H9 (cell line): ENCODE measurements around the gene EXOC6. TPM values are rescaled to one million over a fixed set of nuclear protein-coding genes. Genes with fewer than 3 reads are reported as not detected.

ENCODE experiments used
- DNase-seq: peaks from one replicate; pipeline ENCODE4 v3.0.0-alpha.2; 2017
- H2AFZ ChIP-seq: one replicate; pipeline ENCODE4 v1.6.1; 2013; ENCODE audit warnings: mild to moderate bottlenecking, low read length, control low read depth, moderate library complexity
- H2AK5ac ChIP-seq: 2 replicates; pipeline ENCODE4 v1.6.1; 2013; ENCODE audit warnings: low read length, control low read depth, mixed read lengths; ENCODE audit not compliant: insufficient read length
- H2BK120ac ChIP-seq: one replicate; pipeline ENCODE4 v1.6.1; 2013; ENCODE audit warnings: low read depth, mild to moderate bottlenecking, low read length, control low read depth, inconsistent platforms; ENCODE audit not compliant: poor library complexity, severe bottlenecking
- H2BK12ac ChIP-seq: 2 replicates; pipeline ENCODE4 v1.6.1; 2013; ENCODE audit warnings: low read length, control low read depth, mixed read lengths, low read depth; ENCODE audit not compliant: insufficient read length
- H2BK15ac ChIP-seq: 2 replicates; pipeline ENCODE4 v1.6.1; 2013; ENCODE audit warnings: low read depth, low read length, control low read depth
- H2BK20ac ChIP-seq: one replicate; pipeline ENCODE4 v1.6.1; 2013; ENCODE audit warnings: low read depth, mild to moderate bottlenecking, low read length, control low read depth, inconsistent platforms; ENCODE audit not compliant: poor library complexity, severe bottlenecking
- H2BK5ac ChIP-seq: 2 replicates; pipeline ENCODE4 v1.6.1; 2013; ENCODE audit warnings: low read length, control low read depth, mixed read lengths; ENCODE audit not compliant: insufficient read length
- H3K14ac ChIP-seq: 2 replicates; pipeline ENCODE4 v1.6.1; 2013; ENCODE audit warnings: low read length, control low read depth; ENCODE audit not compliant: insufficient read depth
- H3K18ac ChIP-seq: 2 replicates; pipeline ENCODE4 v1.6.1; 2013; ENCODE audit warnings: low read depth, mild to moderate bottlenecking, mixed read lengths, low read length, control low read depth; ENCODE audit not compliant: insufficient read length
- H3K23ac ChIP-seq: 2 replicates; pipeline ENCODE4 v1.6.1; 2013; ENCODE audit warnings: low read length, control low read depth, mixed read lengths, low read depth; ENCODE audit not compliant: insufficient read length
- H3K23me2 ChIP-seq: 2 replicates; pipeline ENCODE4 v1.6.1; 2013; ENCODE audit warnings: low read depth, mild to moderate bottlenecking, mixed read lengths, low read length, control low read depth; ENCODE audit not compliant: insufficient read length, poor library complexity, severe bottlenecking
- H3K27ac ChIP-seq: 2 replicates; pipeline ENCODE4 v1.5.1; 2013; ENCODE audit warnings: low read length, control low read depth, mixed read lengths, low read depth; ENCODE audit not compliant: insufficient read length
- H3K27me3 ChIP-seq: 2 replicates; pipeline ENCODE4 v1.6.1; 2013; ENCODE audit warnings: low read length, control low read depth, inconsistent platforms; ENCODE audit not compliant: insufficient read depth
- H3K4ac ChIP-seq: 2 replicates; pipeline ENCODE4 v1.6.1; 2013; ENCODE audit warnings: low read depth, mild to moderate bottlenecking, control low read depth, inconsistent platforms, low read length, moderate library complexity
- H3K4me1 ChIP-seq: 2 replicates; pipeline ENCODE4 v1.6.1; 2013; ENCODE audit warnings: low read length, control low read depth, inconsistent platforms; ENCODE audit not compliant: insufficient read depth
- H3K4me2 ChIP-seq: 2 replicates; pipeline ENCODE4 v1.6.1; 2013; ENCODE audit warnings: low read length, control low read depth, mixed read lengths; ENCODE audit not compliant: insufficient read length, insufficient read depth
- H3K56ac ChIP-seq: 2 replicates; pipeline ENCODE4 v1.6.1; 2013; ENCODE audit warnings: low read depth, mild to moderate bottlenecking, mixed read lengths, low read length, control low read depth; ENCODE audit not compliant: insufficient read length
- H3K79me1 ChIP-seq: 2 replicates; pipeline ENCODE4 v1.6.1; 2013; ENCODE audit warnings: low read depth, mild to moderate bottlenecking, moderate library complexity, low read length, control low read depth, inconsistent platforms; ENCODE audit not compliant: insufficient read depth, poor library complexity, severe bottlenecking
- H3K79me2 ChIP-seq: 2 replicates; pipeline ENCODE4 v1.6.1; 2013; ENCODE audit warnings: low read length, control low read depth, inconsistent platforms; ENCODE audit not compliant: insufficient read depth
- H3K9ac ChIP-seq: 2 replicates; pipeline ENCODE4 v1.6.1; 2013; ENCODE audit warnings: low read length, control low read depth, mixed read lengths; ENCODE audit not compliant: insufficient read length; ENCODE audit errors: extremely low read depth
- H3K9me3 ChIP-seq: one replicate; pipeline ENCODE4 v1.6.1; 2013; ENCODE audit warnings: low read depth, low read length, inconsistent platforms; ENCODE audit not compliant: control insufficient read depth
- H3T11ph ChIP-seq: one replicate; pipeline ENCODE4 v1.6.1; 2013; ENCODE audit warnings: mild to moderate bottlenecking, low read length, control low read depth, inconsistent platforms
- H4K20me1 ChIP-seq: one replicate; pipeline ENCODE4 v1.6.1; 2013; ENCODE audit not compliant: control insufficient read depth, insufficient read length, insufficient read depth
- H4K5ac ChIP-seq: 2 replicates; pipeline ENCODE4 v1.6.1; 2013; ENCODE audit warnings: low read depth, mild to moderate bottlenecking, mixed read lengths, low read length, control low read depth; ENCODE audit not compliant: insufficient read length
- H4K8ac ChIP-seq: replicated peaks from 2 replicates; pipeline ENCODE4 v1.6.1; 2013; ENCODE audit warnings: low read length, control low read depth, mixed read lengths, low read depth; ENCODE audit not compliant: insufficient read length
- H4K91ac ChIP-seq: 2 replicates; pipeline ENCODE4 v1.6.1; 2013; ENCODE audit warnings: low read depth, mild to moderate bottlenecking, moderate library complexity, mixed read lengths, low read length, control low read depth; ENCODE audit not compliant: insufficient read length
- H3K27ac Mint-ChIP-seq, 3 experiments: 2 replicates in 2 of 3; 3 replicates in 1 of 3; pipeline ENCODE4 v1.8.0; 2020 to 2021; ENCODE audit warnings: mixed read lengths in 3 of 3, mild to moderate bottlenecking in 1 of 3, moderate library complexity in 1 of 3
- H3K27me3 Mint-ChIP-seq: 2 replicates; pipeline ENCODE4 v1.8.0; 2021; ENCODE audit warnings: low read depth, mild to moderate bottlenecking, moderate library complexity, mixed read lengths
- H3K36me3 Mint-ChIP-seq, 3 experiments: 2 replicates in 2 of 3; 3 replicates in 1 of 3; pipeline ENCODE4 v1.8.0; 2020 to 2021; ENCODE audit warnings: low read depth in 3 of 3, mixed read lengths in 3 of 3; ENCODE audit not compliant: insufficient read depth in 1 of 3
- H3K4me1 Mint-ChIP-seq, 2 experiments: 2 replicates each; pipeline ENCODE4 v1.8.0; 2020; ENCODE audit warnings: mixed read lengths in 2 of 2
- H3K4me3 Mint-ChIP-seq, 2 experiments: 2 replicates in 1 of 2; 3 replicates in 1 of 2; pipeline ENCODE4 v1.8.0; 2020 to 2021; ENCODE audit warnings: mild to moderate bottlenecking in 2 of 2, mixed read lengths in 2 of 2, moderate library complexity in 1 of 2
- H3K9me3 Mint-ChIP-seq, 2 experiments: 2 replicates in 1 of 2; 3 replicates in 1 of 2; pipeline ENCODE4 v1.8.0; 2020; ENCODE audit warnings: mild to moderate bottlenecking in 2 of 2, mixed read lengths in 2 of 2, moderate library complexity in 1 of 2
- CTCF ChIP-seq: fragments of 200-600 bp; sonication (generic); conservative IDR thresholded peaks from 3 replicates; pipeline ENCODE4 v1.8.0; 2021; ENCODE audit warnings: antibody characterized with exemption, mild to moderate bottlenecking
- WGBS: extraction: QIAGEN DNeasy Blood & Tissue Kit; methylation state at CpG from one replicate; pipeline ENCODE4 v1.1.7; 2013; ENCODE audit warnings: missing lambda C conversion rate, low lambda C conversion rate, mixed read lengths; ENCODE audit not compliant: insufficient read length; ENCODE audit errors: extremely low coverage; 5-methylcytosine and 5-hydroxymethylcytosine counted together
- total RNA-seq: library from RNA; stranded (reverse); gene quantifications from 2 replicates; pipeline ENCODE4 v1.2.1, GENCODE V29; 2021

The EXOC6 gene
- total RNA-seq, 1 experiment from 2014 or later, result 9.0 TPM

- H3K18ac ChIP-seq, result no peak overlapping the region
- no peak overlapping the region for H2BK20ac ChIP-seq
- H3K27ac ChIP-seq, result no peak overlapping the region
- no peak overlapping the region for H2BK5ac ChIP-seq
- WGBS, result no CpG with 5 or more reads among the region's 2 CpGs
- peaks cover 0 to 2% of the 10 kb centered on the region in 2 experiments; a peak in 1 of 4 replicates for H3K4me1 Mint-ChIP-seq
- H2BK15ac ChIP-seq, result no peak overlapping the region
- no peak for TF ChIP-seq CTCF
- no peak overlapping the region for H3K27ac Mint-ChIP-seq
- H4K20me1 ChIP-seq, result no peaks in the 10 kb centered on the region
- no peak overlapping the region for H3K4me2 ChIP-seq
- H4K5ac ChIP-seq, result no peak overlapping the region
- no peak overlapping the region for H3K23ac ChIP-seq
- H3K9me3 Mint-ChIP-seq, result peaks cover under 1 to 3% of the 10 kb centered on the region in 2 experiments; a peak in 3 of 5 replicates
- H3K79me1 ChIP-seq, result no peaks in the 10 kb centered on the region
- no peak overlapping the region for H3K56ac ChIP-seq
- no peak for DNase-seq
- no peaks in the 10 kb centered on the region for H3K9me3 ChIP-seq
- no peaks in the 10 kb centered on the region for H3K79me2 ChIP-seq
- no peak overlapping the region for H3T11ph ChIP-seq
- H3K27me3 ChIP-seq, result no peaks in the 10 kb centered on the region
- no peak overlapping the region for H2AK5ac ChIP-seq
- no peak overlapping the region for H3K4me3 Mint-ChIP-seq
- no peak overlapping the region for H3K4ac ChIP-seq
- H2AFZ ChIP-seq, result no peak overlapping the region
- no peak overlapping the region for H4K91ac ChIP-seq
- H3K27me3 Mint-ChIP-seq, result no peaks in the 10 kb centered on the region
- H3K23me2 ChIP-seq, result no peaks in the 10 kb centered on the region
- no peak overlapping the region for H2BK120ac ChIP-seq
- no peak overlapping the region for H3K9ac ChIP-seq
- no peak overlapping the region for H3K14ac ChIP-seq
- no peak overlapping the region for H2BK12ac ChIP-seq
- H3K4me1 ChIP-seq, result no peaks in the 10 kb centered on the region
- H4K8ac ChIP-seq, result no peak overlapping the region
- H3K36me3 Mint-ChIP-seq, result peaks cover 6 to 11% (median 9%) of the 10 kb centered on the region in 3 experiments
These were observed 119.3 kb downstream of the EXOC6 start for GRCh38 chr10:92967641-92968040.
